Fibroblast of mammary gland (primary cell): Measurements from ENCODE around the gene GAPT.
"Not testable (repeated sequence)": the region's sequence is repeated elsewhere in the genome, so short reads cannot be mapped to it uniquely, and the experiment has no call there.

Source experiments
- DNase-seq: peaks from one replicate; pipeline ENCODE4 v3.0.0-alpha.2; 2010; ENCODE audit warnings: low read depth
- H3K4me3 ChIP-seq: 2 replicates; pipeline ENCODE4 v1.5.1; 2011; ENCODE audit warnings: low read depth, mild to moderate bottlenecking, low read length, moderate library complexity; ENCODE audit not compliant: control insufficient read depth
- TF ChIP-seq, protein P1 (sequence below): conservative IDR thresholded peaks from 2 replicates; pipeline ENCODE4 v1.5.1; 2011; ENCODE audit warnings: low read depth, low read length, inconsistent platforms; ENCODE audit not compliant: control insufficient read depth, insufficient read depth

Gene GAPT

GRCh38 chr5:58530942-58531490 lies 39.8 kb downstream of the GAPT start:
- no peak for DNase-seq
- H3K4me3 ChIP-seq = no peak overlapping the region
- TF ChIP-seq, protein P1, sequence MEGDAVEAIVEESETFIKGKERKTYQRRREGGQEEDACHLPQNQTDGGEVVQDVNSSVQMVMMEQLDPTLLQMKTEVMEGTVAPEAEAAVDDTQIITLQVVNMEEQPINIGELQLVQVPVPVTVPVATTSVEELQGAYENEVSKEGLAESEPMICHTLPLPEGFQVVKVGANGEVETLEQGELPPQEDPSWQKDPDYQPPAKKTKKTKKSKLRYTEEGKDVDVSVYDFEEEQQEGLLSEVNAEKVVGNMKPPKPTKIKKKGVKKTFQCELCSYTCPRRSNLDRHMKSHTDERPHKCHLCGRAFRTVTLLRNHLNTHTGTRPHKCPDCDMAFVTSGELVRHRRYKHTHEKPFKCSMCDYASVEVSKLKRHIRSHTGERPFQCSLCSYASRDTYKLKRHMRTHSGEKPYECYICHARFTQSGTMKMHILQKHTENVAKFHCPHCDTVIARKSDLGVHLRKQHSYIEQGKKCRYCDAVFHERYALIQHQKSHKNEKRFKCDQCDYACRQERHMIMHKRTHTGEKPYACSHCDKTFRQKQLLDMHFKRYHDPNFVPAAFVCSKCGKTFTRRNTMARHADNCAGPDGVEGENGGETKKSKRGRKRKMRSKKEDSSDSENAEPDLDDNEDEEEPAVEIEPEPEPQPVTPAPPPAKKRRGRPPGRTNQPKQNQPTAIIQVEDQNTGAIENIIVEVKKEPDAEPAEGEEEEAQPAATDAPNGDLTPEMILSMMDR = no peak

- H3K4me3 ChIP-seq, DNase-seq: not testable (repeated sequence)
These were observed 50.7 kb downstream of the GAPT start for GRCh38 chr5:58541935-58542334.

DNA sequence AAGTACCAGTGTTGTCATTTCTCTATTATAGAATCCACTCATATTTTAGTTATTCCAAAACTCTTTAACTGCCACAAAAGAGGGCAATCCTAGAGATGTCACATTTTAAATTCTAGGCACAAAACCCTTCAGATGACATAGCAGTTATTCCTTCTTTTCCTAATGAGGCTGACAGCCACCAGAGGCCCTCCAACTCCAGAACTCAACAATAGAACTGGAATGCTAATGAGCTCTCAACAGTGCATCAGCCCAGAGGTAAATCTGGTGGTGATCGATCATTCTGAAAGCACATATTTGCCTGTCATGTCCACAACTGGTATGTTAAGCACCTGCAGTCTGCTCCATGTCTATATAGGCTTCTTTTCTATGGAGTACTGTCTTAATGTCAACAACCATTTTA lies 51.5 kb downstream of the GAPT start:
- DNase-seq = no peak
- no peak overlapping the region for H3K4me3 ChIP-seq
- TF ChIP-seq, protein P1 = no peak

GRCh38 chr5:58543723-58544122 lies 52.5 kb downstream of the GAPT start:
- TF ChIP-seq, protein P1 = no peak
- H3K4me3 ChIP-seq = no peak overlapping the region
- DNase-seq = no peak

- no peak overlapping the region for H3K4me3 ChIP-seq
- TF ChIP-seq, protein P1 = no peak
These were observed 53.0 kb downstream of the GAPT start for GRCh38 chr5:58544195-58544594.

DNA sequence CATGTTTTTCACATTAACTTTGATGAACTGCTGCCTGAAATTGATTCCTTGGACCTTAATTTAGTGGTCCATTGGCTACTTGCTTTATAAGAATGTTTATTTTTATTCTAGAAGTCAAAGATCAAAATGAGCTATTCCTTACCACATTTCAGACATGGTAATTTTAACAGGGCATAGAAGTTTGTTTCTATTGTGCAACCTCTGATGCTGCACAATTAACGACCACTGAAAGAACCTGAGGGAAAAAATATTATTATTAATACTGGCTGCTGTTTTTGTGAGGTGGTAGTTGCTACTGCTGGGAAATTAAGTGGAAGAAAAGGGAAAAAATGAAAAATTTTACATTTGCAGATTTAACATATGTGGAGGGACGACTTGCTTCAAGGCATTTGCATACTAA lies 53.7 kb downstream of the GAPT start:
- no peak overlapping the region for H3K4me3 ChIP-seq
- TF ChIP-seq, protein P1 = no peak
- DNase-seq = no peak

More at GRCh38 chr5:58544195-58544594, 53.0 kb downstream of the GAPT start:
- DNase-seq = no peak

- TF ChIP-seq, protein P1 = no peak
- no peak overlapping the region for H3K4me3 ChIP-seq
- DNase-seq = no peak
These were observed 54.7 kb downstream of the GAPT start for GRCh38 chr5:58545912-58546311.
